Suprapubic skin (tissue), 4 donors: ENCODE data around the gene NDUFAF5. TPM values are rescaled to one million over a fixed set of nuclear protein-coding genes. Genes with fewer than 3 reads are reported as not detected.

Source experiments
- DNase-seq, 2 donors: peaks; one replicate each; pipeline ENCODE4 v3.0.0-alpha.2; 2019; ENCODE audit warnings: low spot score in 2 of 2
- H3K27ac ChIP-seq: fragments of 200-600 bp; sonication (generic); one replicate; pipeline ENCODE4 v1.5.1; 2019
- H3K27me3 ChIP-seq: fragments of 200-600 bp; sonication (generic); one replicate; pipeline ENCODE4 v1.5.1; 2019
- H3K36me3 ChIP-seq: fragments of 200-600 bp; sonication (generic); one replicate; pipeline ENCODE4 v1.5.1; 2019
- H3K4me1 ChIP-seq: fragments of 200-600 bp; sonication (generic); one replicate; pipeline ENCODE4 v1.5.1; 2019
- H3K4me3 ChIP-seq: fragments of 200-600 bp; sonication (generic); one replicate; pipeline ENCODE4 v1.5.1; 2019; ENCODE audit warnings: mild to moderate bottlenecking
- H3K9me3 ChIP-seq: fragments of 200-600 bp; sonication (generic); one replicate; pipeline ENCODE4 v1.5.1; 2019
- CTCF ChIP-seq, 2 donors: fragments of 200-600 bp in 1 of 2; fragments of 450-650 bp in 1 of 2; sonication (generic) in 1 of 2; IDR thresholded peaks; one replicate each; pipeline ENCODE4 v1.5.1; 2016 to 2019; ENCODE audit warnings: antibody characterized with exemption in 2 of 2, mild to moderate bottlenecking in 1 of 2, moderate library complexity in 1 of 2
- EP300 ChIP-seq: sonication (generic); formaldehyde crosslinking; IDR thresholded peaks from one replicate; pipeline ENCODE4 v1.6.1; 2017; ENCODE audit warnings: antibody characterized with exemption
- POLR2A ChIP-seq, 2 donors: fragments of 450-650 bp; IDR thresholded peaks; one replicate each; pipeline ENCODE4 v1.6.1; 2017; ENCODE audit warnings: antibody characterized with exemption in 2 of 2, mild to moderate bottlenecking in 2 of 2, moderate library complexity in 2 of 2
- POLR2AphosphoS5 ChIP-seq, 3 donors: sonication (generic); formaldehyde crosslinking; IDR thresholded peaks; one replicate each; pipeline ENCODE4 v1.6.1; 2017; ENCODE audit warnings: antibody characterized with exemption in 3 of 3
- WGBS: methylation state at CpG from one replicate; pipeline ENCODE4 v1.1.5; 2018; 5-methylcytosine and 5-hydroxymethylcytosine counted together
- total RNA-seq, 4 donors: library from RNA; depleted of rRNA; stranded (reverse); fragments of >200 nt; gene quantifications; one replicate each; pipeline ENCODE4 v1.1.0, GENCODE V29; 2016

NDUFAF5 gene
- total RNA-seq, 4 donors from 2014 or later: 5.3 to 47.9 (median 20.1) TPM

- DNase-seq: no peak
- H3K4me1 ChIP-seq: no peaks in the 10 kb centered on the region
- no peak overlapping the region for H3K27ac ChIP-seq
- TF ChIP-seq POLR2AphosphoS5 (IDR thresholded peaks at IDR 0.05): no peak
- no peak for TF ChIP-seq EP300
- no peak for TF ChIP-seq POLR2A (IDR thresholded peaks at IDR 0.05)
- TF ChIP-seq CTCF (IDR thresholded peaks at IDR 0.05): no peak
- peaks cover 73% of the 10 kb centered on the region for H3K36me3 ChIP-seq
- H3K9me3 ChIP-seq: no peaks in the 10 kb centered on the region
- H3K4me3 ChIP-seq: no peak overlapping the region
- WGBS: 86% methylated on average over 4 of the region's 4 CpGs
- H3K27me3 ChIP-seq: no peaks in the 10 kb centered on the region
Measured at GRCh38 chr20:13814672-13815071, 29.8 kb downstream of the NDUFAF5 start.

GRCh38 chr20:13816757-13817156 lies 31.9 kb downstream of the NDUFAF5 start:
- Histone ChIP-seq H3K27ac (no peak overlapping the region), H3K36me3 (peaks cover 52% of the 10 kb centered on the region), H3K9me3 (no peaks in the 10 kb centered on the region), H3K27me3 (no peaks in the 10 kb centered on the region), H3K4me1 (no peaks in the 10 kb centered on the region), H3K4me3 (no peak overlapping the region)
- DNase-seq: no peak
- TF ChIP-seq EP300 (no peak), POLR2AphosphoS5 (IDR thresholded peaks at IDR 0.05) (no peak), CTCF (IDR thresholded peaks at IDR 0.05) (no peak), POLR2A (IDR thresholded peaks at IDR 0.05) (no peak)
- WGBS: 78% methylated on average over 3 of the region's 3 CpGs

- H3K4me1 ChIP-seq: no peaks in the 10 kb centered on the region
- no peak overlapping the region for H3K4me3 ChIP-seq
- H3K36me3 ChIP-seq: peaks cover 46% of the 10 kb centered on the region
- no peak overlapping the region for H3K27ac ChIP-seq
- no peaks in the 10 kb centered on the region for H3K27me3 ChIP-seq
- H3K9me3 ChIP-seq: no peaks in the 10 kb centered on the region
- TF ChIP-seq POLR2AphosphoS5 (IDR thresholded peaks at IDR 0.05) (no peak), CTCF (IDR thresholded peaks at IDR 0.05) (no peak), POLR2A (IDR thresholded peaks at IDR 0.05) (no peak), EP300 (no peak)
- DNase-seq: no peak
Measured at GRCh38 chr20:13817342-13817741, 32.5 kb downstream of the NDUFAF5 start.

- Histone ChIP-seq H3K4me3 (no peak overlapping the region), H3K27me3 (no peaks in the 10 kb centered on the region), H3K4me1 (no peaks in the 10 kb centered on the region), H3K36me3 (peaks cover 32% of the 10 kb centered on the region), H3K9me3 (no peaks in the 10 kb centered on the region), H3K27ac (no peak overlapping the region)
- no peak for DNase-seq
- 29% methylated on average over 5 of the region's 5 CpGs for WGBS
- TF ChIP-seq CTCF (IDR thresholded peaks at IDR 0.05) (peak; percentile 28 to 60), EP300 (no peak)
Measured at GRCh38 chr20:13819885-13820645, 35.2 kb downstream of the NDUFAF5 start.

- TF ChIP-seq CTCF (IDR thresholded peaks at IDR 0.05) (no peak), POLR2AphosphoS5 (IDR thresholded peaks at IDR 0.05) (no peak), EP300 (no peak), POLR2A (IDR thresholded peaks at IDR 0.05) (no peak)
- Histone ChIP-seq H3K27me3 (no peaks in the 10 kb centered on the region), H3K27ac (no peak overlapping the region), H3K9me3 (no peaks in the 10 kb centered on the region), H3K4me1 (no peaks in the 10 kb centered on the region), H3K4me3 (no peak overlapping the region), H3K36me3 (peaks cover 18% of the 10 kb centered on the region)
- 86% methylated on average over 7 of the region's 7 CpGs for WGBS
- no peak for DNase-seq
Measured at GRCh38 chr20:13821876-13822275, 37.0 kb downstream of the NDUFAF5 start.
